ENCODE results near the gene BLCAP. TPM values are rescaled to one million over a fixed set of nuclear protein-coding genes. Genes with fewer than 3 reads are reported as not detected.

BLCAP gene
- total RNA-seq, 1 donor from 2014 or later = 111 TPM

- no peak overlapping the region for H3K4me2 ChIP-seq (ENCODE audit: low read length)
- FAIRE-seq (peak; percentile 9), DNase-seq (ENCODE audit: low read depth) (no peak)
- H3K27ac ChIP-seq (ENCODE audit: low read depth, low read length) = no peak overlapping the region
- Mint-ChIP-seq H3K4me3 (ENCODE audit: unreplicated experiment) (no peak overlapping the region), H3K36me3 (ENCODE audit: low read depth, unreplicated experiment) (peaks cover 16% of the 10 kb centered on the region), H3K9me3 (ENCODE audit: unreplicated experiment) (peaks cover 2% of the 10 kb centered on the region), H3K27ac (ENCODE audit: unreplicated experiment) (no peak overlapping the region), H3K27me3 (ENCODE audit: low read depth, unreplicated experiment) (peaks cover under 1% of the 10 kb centered on the region), H3K4me1 (ENCODE audit: low read depth, unreplicated experiment) (peaks cover 12% of the 10 kb centered on the region)
- H3K79me2 ChIP-seq (ENCODE audit: insufficient read depth, low read length) = no peaks in the 10 kb centered on the region
- H3K4me3 ChIP-seq (ENCODE audit: insufficient read depth, low read depth, low read length) = no peak overlapping the region
- H2AFZ ChIP-seq (ENCODE audit: low read depth, low read length) = no peak overlapping the region
- no peaks in the 10 kb centered on the region for H3K36me3 ChIP-seq (ENCODE audit: insufficient read depth, low read length)
- no peak overlapping the region for H3K9ac ChIP-seq (ENCODE audit: low read length)
- H3K27me3 ChIP-seq (ENCODE audit: insufficient read depth, low read length) = no peaks in the 10 kb centered on the region
- no peak for TF ChIP-seq CTCF (IDR thresholded peaks at IDR 0.05; ENCODE audit: insufficient read depth, low read depth, low read length)
- no peak for TF ChIP-seq EZH2 (IDR thresholded peaks at IDR 0.05; ENCODE audit: insufficient read depth, low read length)
- peaks cover 11% of the 10 kb centered on the region for H4K20me1 ChIP-seq (ENCODE audit: insufficient read depth, low read length)
- no peaks in the 10 kb centered on the region for H3K9me3 ChIP-seq (ENCODE audit: insufficient read depth, low read depth, low read length)
- no peaks in the 10 kb centered on the region for H3K4me1 ChIP-seq (ENCODE audit: insufficient read depth, low read length)
Measured at GRCh38 chr20:37498066-37498665, 29.5 kb downstream of the BLCAP start.

- no peak for DNase-seq (ENCODE audit: low read depth)
- Mint-ChIP-seq H3K4me3 (ENCODE audit: unreplicated experiment) (no peak overlapping the region), H3K9me3 (ENCODE audit: unreplicated experiment) (peaks cover 10% of the 10 kb centered on the region), H3K27me3 (ENCODE audit: low read depth, unreplicated experiment) (peaks cover 7% of the 10 kb centered on the region), H3K27ac (ENCODE audit: unreplicated experiment) (no peak overlapping the region), H3K4me1 (ENCODE audit: low read depth, unreplicated experiment) (peaks cover 12% of the 10 kb centered on the region), H3K36me3 (ENCODE audit: low read depth, unreplicated experiment) (peaks cover 23% of the 10 kb centered on the region)
- Histone ChIP-seq H3K4me1 (ENCODE audit: insufficient read depth, low read length) (no peaks in the 10 kb centered on the region), H3K9ac (ENCODE audit: low read length) (no peak overlapping the region), H3K4me3 (ENCODE audit: insufficient read depth, low read depth, low read length) (no peak overlapping the region), H3K27ac (ENCODE audit: low read depth, low read length) (no peak overlapping the region), H3K27me3 (ENCODE audit: insufficient read depth, low read length) (no peaks in the 10 kb centered on the region), H3K36me3 (ENCODE audit: insufficient read depth, low read length) (no peaks in the 10 kb centered on the region), H4K20me1 (ENCODE audit: insufficient read depth, low read length) (peaks cover 7% of the 10 kb centered on the region), H3K79me2 (ENCODE audit: insufficient read depth, low read length) (no peaks in the 10 kb centered on the region), H3K4me2 (ENCODE audit: low read length) (no peak overlapping the region), H2AFZ (ENCODE audit: low read depth, low read length) (no peak overlapping the region), H3K9me3 (ENCODE audit: insufficient read depth, low read depth, low read length) (no peaks in the 10 kb centered on the region)
- TF ChIP-seq CTCF (IDR thresholded peaks at IDR 0.05; ENCODE audit: insufficient read depth, low read depth, low read length) (no peak), EZH2 (IDR thresholded peaks at IDR 0.05; ENCODE audit: insufficient read depth, low read length) (no peak)
- FAIRE-seq = no peak
Measured at GRCh38 chr20:37494796-37495195, 32.9 kb downstream of the BLCAP start.

- DNase-seq (ENCODE audit: low read depth) (no peak), FAIRE-seq (no peak)
- H3K9me3 Mint-ChIP-seq (ENCODE audit: unreplicated experiment) = peaks cover 10% of the 10 kb centered on the region
Measured at GRCh38 chr20:37494301-37494700, 33.4 kb downstream of the BLCAP start.

More at GRCh38 chr20:37494301-37494700, 33.4 kb downstream of the BLCAP start:
- Histone ChIP-seq H3K4me1 (ENCODE audit: insufficient read depth, low read length) (no peaks in the 10 kb centered on the region), H3K4me3 (ENCODE audit: insufficient read depth, low read depth, low read length) (no peak overlapping the region), H3K9ac (ENCODE audit: low read length) (no peak overlapping the region), H3K79me2 (ENCODE audit: insufficient read depth, low read length) (no peaks in the 10 kb centered on the region), H3K36me3 (ENCODE audit: insufficient read depth, low read length) (no peaks in the 10 kb centered on the region), H4K20me1 (ENCODE audit: insufficient read depth, low read length) (peaks cover 7% of the 10 kb centered on the region), H3K27ac (ENCODE audit: low read depth, low read length) (no peak overlapping the region), H3K27me3 (ENCODE audit: insufficient read depth, low read length) (no peaks in the 10 kb centered on the region), H3K4me2 (ENCODE audit: low read length) (no peak overlapping the region), H3K9me3 (ENCODE audit: insufficient read depth, low read depth, low read length) (no peaks in the 10 kb centered on the region), H2AFZ (ENCODE audit: low read depth, low read length) (no peak overlapping the region)
- TF ChIP-seq CTCF (IDR thresholded peaks at IDR 0.05; ENCODE audit: insufficient read depth, low read depth, low read length) (no peak), EZH2 (IDR thresholded peaks at IDR 0.05; ENCODE audit: insufficient read depth, low read length) (no peak)
- Mint-ChIP-seq H3K27me3 (ENCODE audit: low read depth, unreplicated experiment) (peaks cover 7% of the 10 kb centered on the region), H3K4me1 (ENCODE audit: low read depth, unreplicated experiment) (peaks cover 12% of the 10 kb centered on the region), H3K27ac (ENCODE audit: unreplicated experiment) (no peak overlapping the region), H3K36me3 (ENCODE audit: low read depth, unreplicated experiment) (peaks cover 23% of the 10 kb centered on the region), H3K4me3 (ENCODE audit: unreplicated experiment) (no peak overlapping the region)

Data from astrocyte (in vitro differentiated cells and primary cell).